HG03139 (cell line): ENCODE results near the gene MARCKSL1.
"Not testable (repeated sequence)": the region's sequence is repeated elsewhere in the genome, so short reads cannot be mapped to it uniquely, and the experiment has no call there.

Source experiments
- ATAC-seq: cut with Tn5 transposase; IDR thresholded peaks from one replicate; pipeline ENCODE4 v1.9.1; 2021; ENCODE audit not compliant: unreplicated experiment

The MARCKSL1 gene

DNA sequence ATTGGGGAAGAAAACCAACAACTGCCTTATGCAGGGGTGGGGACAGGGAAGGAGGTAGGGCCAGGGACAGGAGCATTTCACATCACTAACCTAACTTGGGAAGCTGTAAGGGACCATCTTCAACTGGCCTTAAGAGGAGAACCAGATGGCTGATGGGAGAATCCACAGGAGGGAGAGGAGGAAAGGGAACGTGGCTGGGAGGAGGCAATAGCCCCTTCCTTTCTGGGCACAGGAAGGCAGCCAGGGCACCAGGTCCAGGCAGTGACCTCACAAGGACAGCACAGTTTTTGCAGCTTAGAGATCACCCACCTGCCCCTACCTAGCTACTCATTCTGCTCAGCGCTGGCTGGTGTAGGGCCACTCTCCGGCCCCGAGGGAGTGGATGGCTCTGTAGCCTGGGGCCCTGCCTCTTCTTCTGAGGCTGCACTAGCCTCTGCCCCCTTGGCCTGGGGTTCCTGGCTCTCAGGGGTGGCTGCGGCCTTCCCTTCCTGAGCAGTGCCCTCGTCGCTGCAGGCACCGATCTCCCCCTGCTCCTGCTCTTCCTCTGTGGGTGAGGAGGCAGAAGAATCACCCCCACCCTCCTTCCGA, 1.7 kb downstream of the MARCKSL1 start:
- ATAC-seq: no peak

DNA sequence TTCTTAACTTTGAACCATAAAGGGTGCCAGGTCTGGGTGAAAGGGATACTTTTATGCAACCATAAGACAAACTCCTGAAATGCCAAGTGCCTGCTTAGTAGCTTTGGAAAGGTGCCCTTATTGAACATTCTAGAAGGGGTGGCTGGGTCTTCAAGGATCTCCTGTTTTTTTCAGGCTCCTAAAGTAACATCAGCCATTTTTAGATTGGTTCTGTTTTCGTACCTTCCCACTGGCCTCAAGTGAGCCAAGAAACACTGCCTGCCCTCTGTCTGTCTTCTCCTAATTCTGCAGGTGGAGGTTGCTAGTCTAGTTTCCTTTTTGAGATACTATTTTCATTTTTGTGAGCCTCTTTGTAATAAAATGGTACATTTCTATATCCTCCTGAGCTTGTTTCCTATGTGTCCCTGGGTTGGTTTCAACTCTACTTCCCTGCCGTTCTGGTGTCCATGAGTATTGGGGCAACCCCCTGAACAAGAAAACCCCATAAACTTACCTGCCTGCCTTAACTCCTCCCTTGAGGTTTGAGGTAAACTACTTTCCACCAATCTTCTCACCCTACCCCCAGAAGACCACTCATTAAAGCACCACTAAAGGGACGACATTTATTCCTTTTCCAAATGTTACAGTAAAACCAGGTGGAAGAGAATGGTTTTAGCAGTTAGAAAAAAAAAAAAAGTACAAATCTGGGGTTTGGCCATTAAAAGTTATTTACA, 2.6 kb downstream of the MARCKSL1 start:
- ATAC-seq: no peak

DNA sequence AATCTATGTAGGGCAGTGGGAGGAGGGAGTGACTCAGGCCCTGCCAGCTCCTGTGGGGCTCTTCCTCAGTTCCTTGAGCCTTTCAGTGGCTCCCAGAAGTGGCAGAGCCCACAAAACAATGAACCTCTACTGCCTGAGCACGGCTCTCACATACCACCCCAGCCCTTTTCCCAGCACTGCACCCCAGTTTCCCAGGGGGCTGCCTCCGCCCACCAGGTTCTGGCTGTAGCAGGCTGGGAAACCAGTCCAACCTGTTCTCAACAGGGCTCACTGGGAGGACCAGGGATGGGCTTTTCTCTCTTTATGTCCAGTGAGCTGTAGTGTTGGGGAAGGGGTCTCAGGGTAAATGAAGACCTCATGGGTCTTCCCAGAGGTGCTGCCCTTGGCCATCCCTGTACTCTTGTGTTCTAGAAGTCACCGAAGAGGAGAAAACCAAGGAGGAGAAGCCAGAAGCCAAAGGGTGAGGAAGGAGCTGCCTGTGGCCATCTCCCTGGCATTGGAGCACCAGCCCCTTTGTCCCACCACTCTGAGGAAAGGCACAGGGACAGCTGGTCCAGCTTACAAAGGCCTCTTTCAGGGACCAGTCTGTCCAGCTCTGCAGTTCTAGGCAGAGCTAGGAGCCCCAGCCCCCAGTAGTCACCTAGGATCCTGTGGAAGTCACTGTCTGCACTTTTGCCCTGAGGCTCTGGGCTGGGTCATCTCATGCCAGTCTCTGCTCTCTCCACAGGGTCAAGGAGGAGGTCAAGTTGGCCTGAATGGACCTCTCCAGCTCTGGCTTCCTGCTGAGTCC, 3.5 kb downstream of the MARCKSL1 start:
- no peak for ATAC-seq

DNA sequence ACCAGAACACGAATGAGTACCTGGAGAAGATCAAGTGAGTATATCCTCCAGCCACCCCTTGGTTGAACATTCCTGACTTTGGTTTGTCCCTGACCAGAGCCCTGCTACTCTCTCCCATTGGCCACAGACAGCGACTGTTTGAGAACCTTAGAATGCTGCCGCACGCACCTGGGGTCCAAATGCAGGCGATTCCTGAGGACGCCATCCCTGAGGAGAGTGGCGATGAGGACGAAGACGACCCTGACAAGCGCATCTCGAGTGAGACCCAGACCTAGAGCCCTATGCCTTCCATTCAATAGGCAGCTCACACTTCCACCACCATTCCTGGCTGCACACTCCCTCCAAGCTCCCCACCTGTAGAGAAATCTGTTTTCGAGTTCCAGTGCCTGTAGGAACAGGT, 4.5 kb downstream of the MARCKSL1 start:
- no peak for ATAC-seq

DNA sequence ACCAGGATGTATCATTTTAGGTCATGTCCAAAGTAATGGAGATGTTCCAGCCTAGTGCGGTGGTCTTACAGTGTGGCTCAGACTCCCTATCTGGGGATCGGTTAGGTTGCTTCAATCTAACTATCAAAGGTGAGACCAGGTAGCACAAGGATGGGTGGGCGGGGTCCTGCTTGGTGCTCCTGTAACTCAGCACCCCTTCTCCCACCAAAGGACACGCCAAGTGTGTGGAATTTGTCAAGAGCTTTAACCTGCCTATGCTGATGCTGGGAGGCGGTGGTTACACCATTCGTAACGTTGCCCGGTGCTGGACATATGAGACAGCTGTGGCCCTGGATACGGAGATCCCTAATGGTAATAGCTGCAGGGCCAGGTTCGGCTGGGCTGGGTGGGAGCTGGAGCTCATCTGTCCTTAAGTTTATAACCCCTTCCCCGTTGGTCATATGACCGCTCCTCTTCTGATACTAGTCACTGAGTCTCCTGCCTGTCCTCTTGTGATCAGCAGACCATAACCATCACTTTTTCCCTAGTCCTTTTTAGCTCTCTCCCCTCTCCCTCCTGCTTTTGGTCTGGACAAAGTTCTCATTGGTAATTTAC, 5.4 kb downstream of the MARCKSL1 start:
- no peak for ATAC-seq

DNA sequence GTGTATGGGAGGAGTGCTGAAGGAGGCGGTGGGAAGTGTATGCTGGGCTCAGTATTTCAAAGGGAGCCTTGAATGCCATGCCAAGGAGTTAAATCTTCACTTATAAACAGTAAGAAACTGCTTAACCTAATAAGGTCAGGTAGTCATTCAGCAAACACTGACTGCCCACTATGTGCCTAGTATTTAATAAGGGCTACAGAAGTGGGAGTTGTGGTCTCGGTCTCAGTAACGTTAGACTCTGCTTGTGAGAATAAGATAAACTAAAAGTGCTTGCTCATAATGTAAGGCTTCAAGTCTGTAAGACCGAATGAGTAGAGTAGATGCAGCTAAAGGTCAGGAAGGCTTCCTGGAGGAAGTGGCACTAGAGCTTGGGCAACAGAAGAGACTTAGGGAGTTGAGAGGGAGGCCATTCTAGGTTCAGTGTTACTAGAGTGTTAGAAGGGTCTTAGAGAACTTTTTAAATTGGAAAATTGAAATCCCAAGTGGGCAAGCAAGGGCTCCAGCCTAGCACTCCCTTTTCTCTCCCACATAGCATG, 6.0 kb downstream of the MARCKSL1 start:
- ATAC-seq: no peak

DNA sequence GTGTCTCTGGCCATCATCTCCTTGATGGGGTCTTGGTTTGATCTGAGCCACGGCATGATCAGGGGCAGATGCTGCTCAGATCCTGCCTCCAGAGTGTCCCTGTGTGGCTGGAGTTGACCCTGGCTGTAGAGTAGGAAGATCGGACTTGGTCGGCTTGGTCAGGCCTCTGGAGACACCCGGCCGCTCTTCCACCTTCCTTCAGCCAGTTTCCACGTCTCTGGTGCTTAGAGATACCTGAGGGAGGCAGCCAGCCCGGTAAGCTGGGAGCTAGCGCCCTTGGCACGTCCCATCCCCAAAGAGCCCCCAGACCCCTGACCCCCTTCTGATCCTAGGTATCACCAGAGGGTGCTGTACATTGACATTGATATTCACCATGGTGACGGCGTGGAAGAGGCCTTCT, 8.8 kb downstream of the MARCKSL1 start:
- ATAC-seq: no peak

DNA sequence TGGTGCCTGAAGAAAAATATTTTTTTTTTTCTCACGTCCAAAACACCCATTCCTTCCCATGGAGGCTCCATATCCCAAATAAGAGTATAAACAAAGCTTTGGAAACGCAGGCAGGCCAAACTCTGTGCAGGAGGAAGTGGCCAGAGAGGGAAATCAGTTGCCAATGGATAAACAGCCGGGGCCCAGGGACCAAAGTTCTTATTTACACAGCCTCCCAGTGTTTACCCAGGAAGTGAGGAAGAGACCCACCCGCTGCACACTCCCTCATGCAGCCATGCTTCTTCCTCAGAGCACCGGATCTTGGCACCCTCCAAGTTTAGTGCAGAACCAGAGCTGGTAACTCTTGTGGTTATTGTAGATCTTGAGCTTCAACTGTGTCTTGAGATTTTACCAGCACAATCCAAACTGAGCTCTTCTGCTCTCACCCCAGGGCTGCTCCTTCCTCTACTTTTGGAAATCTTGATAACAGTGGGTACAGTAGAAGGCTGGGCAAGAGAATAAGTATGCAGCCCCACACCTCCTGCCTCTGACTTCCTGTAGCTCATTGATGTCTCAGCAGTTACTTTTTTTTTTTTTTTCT, 14.2 kb downstream of the MARCKSL1 start:
- ATAC-seq: no peak

DNA sequence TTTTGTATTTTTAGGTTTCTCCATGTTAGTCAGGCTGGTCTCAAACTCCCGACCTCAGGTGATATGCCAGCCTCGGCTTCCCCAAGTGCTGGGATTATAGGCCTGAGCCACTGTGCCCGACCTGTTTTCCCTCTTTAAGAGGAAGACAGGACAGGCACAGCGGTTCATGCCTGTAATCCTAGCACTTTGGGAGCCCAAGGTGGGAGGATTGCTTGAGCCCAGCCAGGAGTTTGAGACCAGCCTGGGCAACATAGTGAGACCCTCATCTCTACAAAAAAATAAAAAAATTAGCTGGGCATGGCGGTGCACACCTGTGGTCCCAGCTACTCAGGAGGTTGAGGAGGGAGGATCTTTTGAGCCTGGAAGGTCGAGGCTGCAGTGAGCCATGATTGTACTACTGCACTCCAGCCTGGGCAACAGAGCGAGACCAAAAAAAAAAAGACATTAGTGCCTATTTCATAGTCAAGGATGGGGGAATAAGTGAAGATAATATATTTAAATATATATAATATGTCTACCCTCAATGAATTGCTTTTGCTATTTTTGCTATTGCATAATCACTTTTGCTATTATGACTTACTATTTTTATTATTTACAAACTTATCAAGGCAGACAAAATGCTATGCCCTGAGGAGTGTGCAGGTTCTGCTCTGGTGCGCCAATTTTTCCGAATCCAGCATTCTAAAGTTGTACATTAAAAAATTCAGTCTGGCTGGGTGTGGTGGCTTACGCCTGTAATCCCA, 17.7 kb downstream of the MARCKSL1 start:
- no peak for ATAC-seq

DNA sequence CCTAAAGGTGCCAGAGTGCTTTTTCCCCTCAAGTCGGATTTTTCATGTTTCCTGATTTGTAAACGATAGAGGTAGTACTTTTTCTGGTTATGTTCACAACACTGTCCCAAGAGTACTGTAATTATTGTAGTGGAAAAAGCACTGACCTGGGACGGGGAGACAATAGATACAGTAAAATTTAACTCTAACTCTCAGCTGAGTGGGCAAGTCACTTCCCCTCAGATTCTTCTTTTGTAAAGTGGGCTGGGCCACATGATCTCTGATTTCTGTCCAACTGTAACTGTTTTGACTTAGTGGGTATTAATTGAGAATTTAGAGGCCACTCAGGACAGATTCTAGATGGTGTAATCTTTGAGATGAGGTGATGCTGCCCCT, 19.1 kb downstream of the MARCKSL1 start:
- ATAC-seq: peak; percentile 25

DNA sequence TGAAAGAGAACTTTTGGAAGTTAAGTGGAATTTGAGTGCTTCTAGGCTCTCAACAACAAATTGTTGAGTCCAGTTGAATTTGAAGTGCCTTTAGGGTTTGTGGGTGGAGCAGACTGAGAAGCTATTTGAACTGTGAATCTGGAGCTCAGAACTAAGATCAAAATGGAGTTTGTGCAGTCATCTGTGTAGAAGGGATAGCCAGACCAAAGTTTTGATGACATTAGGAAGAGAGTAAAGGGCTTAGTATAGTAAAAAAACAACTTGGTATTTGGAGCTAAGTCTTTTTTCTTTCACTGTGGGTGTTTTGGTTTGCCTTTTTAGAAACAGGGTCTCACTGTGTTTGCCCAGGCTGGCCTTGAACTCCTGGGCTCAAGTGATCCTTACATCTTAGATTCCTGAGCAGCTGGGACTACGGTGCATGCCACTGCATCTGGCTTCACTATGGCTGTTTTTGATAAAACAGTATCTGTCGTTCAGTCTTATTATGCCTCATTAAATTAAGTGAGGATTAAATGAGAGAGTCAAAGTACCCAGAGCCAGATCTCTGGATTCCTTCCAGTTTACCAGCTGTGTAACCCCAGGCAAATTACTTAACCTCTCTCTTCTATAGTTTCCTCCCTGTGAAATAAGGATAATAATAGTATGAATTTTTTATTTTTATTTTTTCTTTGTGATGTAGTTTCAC, 24.2 kb downstream of the MARCKSL1 start:
- no peak for ATAC-seq

DNA sequence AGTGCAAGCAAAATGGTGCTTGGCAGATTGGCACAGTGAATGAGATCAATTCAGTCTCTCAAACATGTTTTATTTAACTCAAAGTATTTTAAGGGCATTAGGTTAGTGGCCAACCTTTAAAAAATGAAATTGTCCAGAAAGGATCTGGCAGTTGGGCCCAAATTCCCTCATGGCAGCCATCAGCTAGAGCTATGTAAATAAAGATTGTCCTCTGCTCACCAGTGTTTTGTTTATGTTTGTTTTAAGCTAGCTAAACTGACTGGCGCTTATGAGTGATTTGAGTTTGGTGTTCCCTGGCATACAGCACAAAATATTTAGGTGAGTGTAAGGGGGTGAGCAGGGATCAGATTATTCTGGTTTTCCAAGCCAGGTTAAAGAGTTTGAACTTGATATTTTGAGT, 26.1 kb downstream of the MARCKSL1 start:
- ATAC-seq: no peak

DNA sequence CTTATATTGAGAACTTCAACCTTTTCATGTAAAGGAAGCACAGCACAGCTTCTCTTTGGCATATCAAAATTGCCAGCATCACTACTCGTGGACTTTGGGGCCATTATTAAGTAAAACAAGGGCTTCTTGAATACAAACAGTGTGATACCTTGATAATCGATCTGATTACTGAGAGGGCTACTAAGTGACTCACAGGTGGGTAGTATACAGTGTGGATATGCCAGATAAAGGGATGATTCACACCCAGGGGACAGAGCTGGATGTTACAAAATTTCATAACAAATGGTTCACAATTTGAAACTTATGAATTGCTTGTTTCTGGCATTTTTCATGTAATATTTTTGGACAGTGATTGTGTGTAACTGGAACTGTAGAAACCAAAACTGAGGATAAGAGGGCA, 28.7 kb downstream of the MARCKSL1 start:
- no peak for ATAC-seq

DNA sequence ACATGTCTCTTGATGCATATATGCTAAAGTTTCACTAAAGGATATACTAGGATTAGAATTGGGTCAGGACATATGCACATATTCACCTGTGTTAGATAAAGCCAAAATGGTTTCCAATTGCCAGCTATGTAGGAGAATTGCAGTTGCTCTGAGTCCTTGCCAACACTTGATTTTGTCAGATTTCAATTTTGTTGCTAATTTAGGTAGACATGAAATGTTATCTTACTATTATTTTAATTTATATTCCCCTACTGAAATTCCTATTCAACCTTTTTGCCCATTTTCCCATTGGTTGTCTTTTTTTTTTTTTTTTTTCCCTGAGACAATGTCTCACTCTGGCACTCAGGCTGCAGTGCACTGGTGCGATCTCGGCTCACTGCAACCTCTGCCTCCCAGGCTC, 30.7 kb downstream of the MARCKSL1 start:
- no peak for ATAC-seq

DNA sequence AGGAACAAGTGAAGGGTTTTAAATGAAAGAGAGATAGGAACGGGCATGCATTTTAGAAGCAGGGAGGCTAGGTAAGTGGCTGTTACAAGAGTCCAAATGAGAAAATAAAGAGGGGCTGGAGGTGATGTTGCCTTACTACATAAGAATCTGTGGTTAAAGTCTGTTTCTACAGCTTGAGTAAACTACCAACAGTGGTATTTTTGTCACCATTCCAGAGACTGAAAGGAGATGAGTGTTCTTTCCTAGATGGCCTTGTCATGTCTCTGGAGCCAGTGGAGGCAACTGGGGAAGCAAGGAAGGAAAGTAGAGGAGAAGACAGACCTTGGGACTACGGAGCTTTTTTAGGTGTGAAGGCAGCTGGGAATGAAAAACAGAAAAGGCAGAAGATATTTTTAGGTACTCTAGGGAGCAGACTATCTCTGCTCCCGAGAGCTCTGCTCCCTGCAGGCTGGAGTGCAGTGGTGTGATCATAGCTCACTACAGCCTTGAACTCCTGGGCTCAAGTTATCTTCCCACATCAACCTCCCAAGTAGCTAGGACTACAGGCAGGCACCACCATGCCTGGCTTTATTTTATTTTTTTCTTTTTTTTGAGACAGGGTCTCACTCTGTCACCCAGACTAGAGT, 31.9 kb downstream of the MARCKSL1 start:
- no peak for ATAC-seq

DNA sequence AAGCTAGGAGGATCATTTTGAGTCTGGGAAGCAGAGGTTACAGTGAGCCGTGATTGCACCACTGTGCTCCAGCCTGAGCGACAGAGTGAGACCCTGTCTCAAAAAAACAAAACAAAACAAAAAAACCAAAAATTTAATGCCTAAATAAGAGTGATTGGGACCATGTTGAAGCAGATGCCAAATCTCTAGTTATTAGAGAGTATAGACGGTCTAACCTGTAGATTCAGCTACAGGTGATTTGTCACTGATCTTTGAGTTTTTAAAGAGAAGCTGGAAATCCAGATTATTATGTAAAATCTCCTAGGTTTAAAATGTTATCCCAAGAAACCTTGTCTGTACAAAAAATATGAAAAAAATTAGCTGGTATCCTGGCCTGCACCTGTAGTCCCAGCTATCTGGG, 32.7 kb downstream of the MARCKSL1 start:
- ATAC-seq: no peak

DNA sequence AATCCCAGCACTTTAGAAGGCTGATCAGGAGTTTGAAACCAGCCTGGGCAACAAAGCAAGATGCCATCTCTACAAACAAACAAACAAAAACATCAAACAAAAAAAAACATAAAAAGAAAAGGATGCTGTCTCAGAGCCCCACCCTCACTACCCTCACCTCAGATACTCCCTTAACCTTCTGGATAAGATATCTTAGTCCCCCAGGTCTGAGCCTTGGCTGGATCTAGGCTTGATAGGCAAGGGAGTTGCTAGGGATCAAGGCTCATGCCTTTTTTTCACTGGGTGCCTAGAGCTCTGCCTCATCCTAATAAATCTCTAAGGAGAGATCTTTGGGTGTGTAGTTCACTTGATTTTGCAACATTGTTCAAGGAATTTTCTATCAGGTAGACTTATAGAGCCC, 36.7 kb downstream of the MARCKSL1 start:
- ATAC-seq: no peak

DNA sequence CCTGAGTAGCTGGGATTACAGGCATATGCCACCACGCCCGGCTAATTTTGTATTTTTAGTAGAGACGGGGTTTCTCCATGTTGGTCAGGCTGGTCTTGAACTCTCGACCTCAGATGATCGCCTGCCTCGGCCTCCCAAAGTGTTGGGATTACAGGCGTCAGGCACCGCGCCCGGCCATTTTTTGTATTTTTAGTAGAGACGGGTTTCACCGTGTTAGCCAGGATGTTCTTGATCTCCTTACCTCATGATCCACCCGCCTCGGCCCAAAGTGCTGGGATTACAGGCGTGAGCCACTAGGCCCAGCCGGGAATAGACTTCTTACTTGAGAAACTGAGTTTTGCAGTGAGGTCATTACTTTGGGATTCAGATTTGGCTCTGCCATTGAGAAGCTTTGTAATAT, 37.8 kb downstream of the MARCKSL1 start:
- not testable (repeated sequence) for ATAC-seq

DNA sequence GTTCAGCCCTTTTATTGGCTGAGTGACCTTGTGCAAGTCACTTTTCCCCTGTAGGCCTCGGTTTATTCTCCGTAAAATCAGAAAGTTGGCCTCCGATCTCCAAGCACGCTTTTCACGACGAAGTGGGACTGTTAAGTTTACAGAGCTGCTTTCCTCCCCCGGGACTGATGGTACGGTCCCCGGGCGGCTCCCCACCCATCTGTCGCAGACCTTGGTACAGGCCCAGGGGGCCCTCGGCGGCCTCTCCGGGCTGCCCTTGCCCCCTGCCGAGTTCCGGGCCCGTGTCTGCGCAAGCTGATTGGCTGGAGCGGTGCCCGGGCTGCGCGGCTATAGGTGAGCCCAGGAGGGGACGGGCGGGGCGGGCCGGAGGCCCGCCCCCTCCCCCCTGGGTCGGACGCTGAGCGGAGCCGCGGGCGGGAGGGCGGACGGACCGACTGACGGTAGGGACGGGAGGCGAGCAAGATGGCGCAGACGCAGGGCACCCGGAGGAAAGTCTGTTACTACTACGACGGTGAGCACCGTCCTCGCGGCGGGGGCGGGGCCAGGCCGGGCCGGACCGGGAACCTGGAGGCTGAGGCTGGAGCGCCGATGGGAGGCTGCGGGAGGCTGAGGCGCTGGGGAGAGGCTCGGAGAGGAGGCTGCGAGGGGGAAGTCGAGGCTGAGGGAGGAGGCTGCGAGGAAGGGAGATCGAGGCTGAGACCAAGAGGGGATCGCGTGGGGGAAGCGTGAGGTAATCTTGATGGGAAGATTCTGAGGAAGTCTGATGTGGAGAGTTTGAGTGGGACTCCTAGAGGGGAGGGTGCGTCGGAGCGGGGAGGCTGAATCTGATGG, 44.1 kb downstream of the MARCKSL1 start, which contains the start of gene HDAC1:
HDAC1 (plus strand) TSS at position 376 of the 831 bp plus-strand sequence; CDS start at position 463, 87 bp downstream.
- peak; percentile 91 for ATAC-seq
